GM18858 (cell line): ENCODE measurements around the gene TESK2.
"Not testable (repeated sequence)": the region's sequence is repeated elsewhere in the genome, so short reads cannot be mapped to it uniquely, and the experiment has no call there.

ENCODE experiments used
- ATAC-seq: cut with Tn5 transposase; IDR thresholded peaks from one replicate; pipeline ENCODE4 v1.9.1; 2021; ENCODE audit not compliant: unreplicated experiment

The TESK2 gene

GRCh38 chr1:45414746-45415145, 76.2 kb downstream of the TESK2 start:
- no peak for ATAC-seq

- no peak for ATAC-seq
Measured at GRCh38 chr1:45412899-45413298, 78.1 kb downstream of the TESK2 start.

GRCh38 chr1:45411510-45411899, 79.5 kb downstream of the TESK2 start:
- ATAC-seq: no peak

- ATAC-seq: no peak
Measured at GRCh38 chr1:45410850-45411509, 80.0 kb downstream of the TESK2 start.

- no peak for ATAC-seq
Measured at GRCh38 chr1:45409276-45409675, 81.7 kb downstream of the TESK2 start.

GRCh38 chr1:45407629-45408287, 83.2 kb downstream of the TESK2 start:
- ATAC-seq: no peak

- ATAC-seq: no peak
Measured at GRCh38 chr1:45405636-45406035, 85.3 kb downstream of the TESK2 start.

GRCh38 chr1:45403718-45404117, 87.2 kb downstream of the TESK2 start:
- no peak for ATAC-seq

GRCh38 chr1:45403298-45403697, 87.7 kb downstream of the TESK2 start:
- ATAC-seq: no peak

GRCh38 chr1:45401524-45401923, 89.4 kb downstream of the TESK2 start:
- ATAC-seq: no peak

GRCh38 chr1:45400049-45400448, 90.9 kb downstream of the TESK2 start:
- no peak for ATAC-seq

- no peak for ATAC-seq
Measured at GRCh38 chr1:45397285-45397684, 93.7 kb downstream of the TESK2 start.

GRCh38 chr1:45395582-45395981, 95.4 kb downstream of the TESK2 start:
- no peak for ATAC-seq

GRCh38 chr1:45395051-45395450, 95.9 kb downstream of the TESK2 start:
- ATAC-seq: no peak

GRCh38 chr1:45394342-45394741, 96.6 kb downstream of the TESK2 start:
- peak; percentile 52 for ATAC-seq

GRCh38 chr1:45393718-45394302, 97.2 kb downstream of the TESK2 start:
- ATAC-seq: peak; percentile 67

- no peak for ATAC-seq
Measured at GRCh38 chr1:45386219-45386618, 104.7 kb downstream of the TESK2 start.

GRCh38 chr1:45385302-45385701, 105.7 kb downstream of the TESK2 start:
- ATAC-seq: no peak

GRCh38 chr1:45384213-45384612, 106.8 kb downstream of the TESK2 start:
- not testable (repeated sequence) for ATAC-seq

GRCh38 chr1:45383191-45383590, 107.8 kb downstream of the TESK2 start:
- ATAC-seq: no peak

- ATAC-seq: no peak
Measured at GRCh38 chr1:45381243-45381642, 109.7 kb downstream of the TESK2 start.

GRCh38 chr1:45380730-45381129, 110.2 kb downstream of the TESK2 start:
- ATAC-seq: no peak
